ENCODE data around the gene TOM1L2. TPM values are rescaled to one million over a fixed set of nuclear protein-coding genes. Genes with fewer than 3 reads are reported as not detected.
"Not testable (repeated sequence)": the region's sequence is repeated elsewhere in the genome, so short reads cannot be mapped to it uniquely, and the experiment has no call there.

TOM1L2 gene
- polyA plus RNA-seq, 3 donors = 31.8 to 36.2 (median 32.2) TPM

- DNase-seq (ENCODE audit: low read depth in 3 of 3, low spot score in 2 of 3) = no peak
These were observed 45.3 kb downstream of the TOM1L2 start for GRCh38 chr17:17926840-17927449.

GRCh38 chr17:17926036-17926435 is 46.2 kb downstream of the TOM1L2 start:
- no peak for DNase-seq (ENCODE audit: low read depth in 3 of 3, low spot score in 2 of 3)

- DNase-seq (ENCODE audit: low read depth in 3 of 3, low spot score in 2 of 3) = no peak
These were observed 47.3 kb downstream of the TOM1L2 start for GRCh38 chr17:17924857-17925250.

GRCh38 chr17:17924131-17924856 is 47.9 kb downstream of the TOM1L2 start:
- no peak for DNase-seq (ENCODE audit: low read depth in 3 of 3, low spot score in 2 of 3)

- no peak for DNase-seq (ENCODE audit: low read depth in 3 of 3, low spot score in 2 of 3)
These were observed 50.1 kb downstream of the TOM1L2 start for GRCh38 chr17:17922070-17922614.

GRCh38 chr17:17921192-17922069 is 50.8 kb downstream of the TOM1L2 start:
- no peak for DNase-seq (ENCODE audit: low read depth in 3 of 3, low spot score in 2 of 3)

- no peak for DNase-seq (ENCODE audit: low read depth in 3 of 3, low spot score in 2 of 3)
These were observed 52.8 kb downstream of the TOM1L2 start for GRCh38 chr17:17919169-17920107.

GRCh38 chr17:17917394-17917793 is 54.8 kb downstream of the TOM1L2 start:
- DNase-seq (ENCODE audit: low read depth in 3 of 3, low spot score in 2 of 3) = no peak

GRCh38 chr17:17915183-17915582 is 57.0 kb downstream of the TOM1L2 start:
- DNase-seq (ENCODE audit: low read depth in 3 of 3, low spot score in 2 of 3) = no peak

GRCh38 chr17:17913695-17914332 is 58.4 kb downstream of the TOM1L2 start:
- no peak for DNase-seq (ENCODE audit: low read depth in 3 of 3, low spot score in 2 of 3)

- not testable (repeated sequence) for DNase-seq (ENCODE audit: low read depth in 3 of 3, low spot score in 2 of 3)
These were observed 59.9 kb downstream of the TOM1L2 start for GRCh38 chr17:17912336-17912735.

- no peak for DNase-seq (ENCODE audit: low read depth in 3 of 3, low spot score in 2 of 3)
These were observed 61.1 kb downstream of the TOM1L2 start for GRCh38 chr17:17911001-17911613.

GRCh38 chr17:17910060-17910459 is 62.1 kb downstream of the TOM1L2 start:
- no peak for DNase-seq (ENCODE audit: low read depth in 3 of 3, low spot score in 2 of 3)

GRCh38 chr17:17909078-17909477 is 63.1 kb downstream of the TOM1L2 start:
- no peak for DNase-seq (ENCODE audit: low read depth in 3 of 3, low spot score in 2 of 3)

- DNase-seq (ENCODE audit: low read depth in 3 of 3, low spot score in 2 of 3) = no peak
These were observed 64.7 kb downstream of the TOM1L2 start for GRCh38 chr17:17907469-17907868.

- DNase-seq (ENCODE audit: low read depth in 3 of 3, low spot score in 2 of 3) = no peak
These were observed 65.6 kb downstream of the TOM1L2 start for GRCh38 chr17:17906418-17907215.

- no peak for DNase-seq (ENCODE audit: low read depth in 3 of 3, low spot score in 2 of 3)
These were observed 67.2 kb downstream of the TOM1L2 start for GRCh38 chr17:17905036-17905320.

GRCh38 chr17:17904166-17905035 is 67.8 kb downstream of the TOM1L2 start:
- DNase-seq (ENCODE audit: low read depth in 3 of 3, low spot score in 2 of 3) = no peak

All from right renal cortex interstitium (tissue), 3 donors.